ENCODE measurements around the gene CALD1. TPM values are rescaled to one million over a fixed set of nuclear protein-coding genes. Genes with fewer than 3 reads are reported as not detected.

The CALD1 gene
- total RNA-seq, 1 donor from 2014 or later, result 145 TPM

DNA sequence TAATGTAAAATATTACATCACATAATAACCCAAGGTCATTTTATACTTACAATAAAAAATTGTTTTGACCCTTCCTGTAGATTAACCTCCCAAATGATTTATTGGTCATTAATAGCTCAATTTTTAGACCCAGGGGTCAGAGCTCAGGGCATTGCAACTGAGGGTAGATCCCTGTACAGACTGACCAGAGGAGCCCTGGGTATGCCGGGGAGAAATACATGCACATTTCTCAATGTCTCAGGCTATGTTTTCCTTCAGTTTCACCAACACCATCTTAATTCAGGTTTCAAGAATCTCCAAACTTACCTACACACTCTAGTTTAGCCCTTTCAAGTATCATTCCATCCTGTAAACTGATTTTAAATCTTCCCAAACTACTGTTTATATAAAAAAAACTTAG lies 46.2 kb downstream of the CALD1 start:
- ATAC-seq (no peak), DNase-seq (ENCODE audit: low spot score) (no peak)

- no peak for ATAC-seq
Measured at GRCh38 chr7:134826105-134826504, 46.7 kb downstream of the CALD1 start.

GRCh38 chr7:134827436-134827835 lies 48.0 kb downstream of the CALD1 start:
- no peak for DNase-seq (ENCODE audit: low spot score)
- ATAC-seq, result no peak

More at GRCh38 chr7:134826105-134826504, 46.7 kb downstream of the CALD1 start:
- DNase-seq (ENCODE audit: low spot score), result no peak

GRCh38 chr7:134827889-134828288 lies 48.5 kb downstream of the CALD1 start:
- DNase-seq (ENCODE audit: low spot score) (no peak), ATAC-seq (no peak)

- no peak for ATAC-seq
- no peak for DNase-seq (ENCODE audit: low spot score)
Measured at GRCh38 chr7:134828361-134828760, 48.9 kb downstream of the CALD1 start.

GRCh38 chr7:134829380-134829986 lies 50.0 kb downstream of the CALD1 start:
- ATAC-seq, result no peak
- DNase-seq (ENCODE audit: low spot score), result no peak

DNA sequence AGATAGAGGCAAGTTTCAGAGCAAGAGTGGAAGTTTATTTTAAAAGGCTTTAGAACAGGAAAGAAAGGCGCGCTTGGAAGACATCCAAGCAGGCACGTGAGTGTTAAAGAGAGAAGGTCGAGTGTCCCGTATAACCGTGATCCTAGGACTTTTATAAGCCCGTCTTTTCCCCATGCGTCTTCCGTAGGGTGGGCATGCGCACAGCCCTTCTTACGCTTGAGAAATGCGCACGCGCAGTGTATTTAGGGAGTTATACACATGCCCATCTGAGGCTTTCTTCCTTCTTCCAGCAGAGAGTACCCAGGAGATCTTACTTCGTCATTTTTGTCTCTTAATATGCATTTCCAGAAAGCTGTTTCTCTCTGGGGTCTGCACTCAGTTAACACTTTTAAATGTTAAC lies 52.4 kb downstream of the CALD1 start:
- ATAC-seq, result peak; percentile 20
- no peak for DNase-seq (ENCODE audit: low spot score)

DNA sequence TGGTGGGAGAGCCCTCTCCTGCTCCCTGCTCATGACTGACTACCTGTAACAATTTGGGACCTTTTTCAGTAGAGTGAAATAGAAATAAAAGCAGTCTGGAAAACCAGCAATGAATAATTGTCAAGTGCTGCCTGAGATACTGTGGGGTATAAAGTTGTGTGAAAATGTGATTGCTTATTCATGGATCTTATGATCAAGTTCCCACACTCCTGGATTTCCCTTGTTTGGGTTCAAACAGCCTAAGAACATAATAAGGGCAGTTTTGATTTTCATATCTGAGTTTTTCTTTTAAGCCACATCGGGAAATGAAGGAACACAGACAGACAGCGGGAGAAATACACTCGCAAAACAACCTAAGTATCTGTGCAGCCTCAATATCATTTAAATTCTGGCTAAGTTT lies 52.9 kb downstream of the CALD1 start:
- DNase-seq (ENCODE audit: low spot score) (no peak), ATAC-seq (no peak)

DNA sequence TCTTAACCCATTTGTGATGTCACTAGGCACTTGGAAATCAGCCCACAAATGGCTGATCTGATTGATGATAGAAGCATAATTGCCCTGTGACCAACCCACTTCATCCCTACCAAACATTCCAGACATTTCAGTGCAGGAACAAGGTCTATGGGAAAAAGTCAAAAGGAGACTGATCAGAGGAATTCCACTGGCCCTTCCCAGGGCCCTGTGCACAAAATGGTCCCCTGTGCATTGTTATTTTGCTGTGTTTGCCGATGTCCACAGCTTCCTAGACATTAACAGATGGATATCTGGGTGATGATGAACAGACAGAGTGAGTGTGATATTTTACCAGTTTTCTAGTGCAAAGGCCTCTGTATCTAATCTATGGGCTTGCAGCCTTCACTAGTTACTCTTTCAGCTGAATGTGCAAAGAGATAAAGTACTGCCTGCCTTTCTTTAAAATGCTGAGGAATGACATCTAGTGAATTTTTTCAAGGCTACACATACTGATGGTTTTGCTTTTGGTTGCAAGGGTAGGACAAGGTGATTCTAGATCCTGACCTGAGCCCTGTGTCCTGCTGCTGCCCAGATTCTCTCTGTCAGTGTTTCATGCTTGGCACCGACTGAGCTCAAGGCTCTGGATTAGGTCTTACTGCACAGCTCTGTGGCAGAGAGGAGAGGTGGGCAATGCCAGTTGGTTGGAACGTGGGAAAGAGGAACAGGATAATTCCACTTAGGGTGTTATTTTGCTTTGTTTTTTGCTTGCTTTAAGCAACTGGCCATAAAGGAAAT lies 55.4 kb downstream of the CALD1 start:
- ATAC-seq (no peak), DNase-seq (ENCODE audit: low spot score) (no peak)

DNA sequence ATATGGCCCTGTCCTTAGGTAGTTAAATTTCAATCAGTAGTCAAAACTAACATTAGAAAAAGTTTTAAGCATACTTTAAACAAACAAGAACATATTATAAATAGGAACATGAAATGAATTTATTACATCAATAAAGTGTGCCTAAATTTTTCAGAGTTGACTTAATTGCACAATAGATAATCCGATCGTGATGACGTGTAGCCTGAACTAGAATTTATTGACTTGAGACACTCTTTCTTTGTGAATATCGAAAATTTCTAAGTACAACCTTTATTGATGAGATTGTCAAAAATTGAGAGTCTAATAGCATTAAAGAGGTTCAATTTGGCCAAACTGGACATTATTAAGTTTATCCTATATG lies 56.0 kb downstream of the CALD1 start:
- ATAC-seq (no peak), DNase-seq (ENCODE audit: low spot score) (no peak)

- DNase-seq (ENCODE audit: low spot score) (no peak), ATAC-seq (no peak)
Measured at GRCh38 chr7:134836447-134836846, 57.0 kb downstream of the CALD1 start.

- no peak for ATAC-seq
- DNase-seq (ENCODE audit: low spot score), result no peak
Measured at GRCh38 chr7:134839298-134839697, 59.9 kb downstream of the CALD1 start.

GRCh38 chr7:134842062-134842461 lies 62.6 kb downstream of the CALD1 start:
- DNase-seq (ENCODE audit: low spot score) (no peak), ATAC-seq (no peak)

DNA sequence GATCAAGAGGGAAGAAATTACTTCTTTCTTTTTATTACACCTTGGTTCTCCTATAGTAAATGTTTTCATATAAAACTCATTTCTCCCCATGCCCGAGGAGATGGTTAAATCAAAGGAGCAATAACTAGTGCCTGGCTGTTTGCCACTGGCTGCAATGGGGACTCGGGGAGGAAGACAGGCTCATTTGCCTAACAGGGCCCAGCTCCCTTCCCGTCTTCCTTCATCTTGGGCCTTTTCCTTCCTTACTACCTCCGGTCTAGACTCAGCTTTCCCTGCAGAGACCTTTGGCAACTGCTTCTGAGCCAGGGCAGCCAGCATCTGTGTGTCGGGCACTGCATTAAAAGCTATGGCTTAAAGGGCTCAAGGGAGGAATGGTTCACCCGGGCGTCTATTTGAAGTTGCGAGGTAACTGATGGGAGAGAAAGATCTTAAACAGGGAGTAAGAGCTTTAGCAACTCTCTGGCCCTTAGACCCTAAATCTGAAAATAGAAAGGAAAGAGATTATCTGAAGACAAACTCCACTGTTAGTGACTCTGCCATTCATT lies 63.5 kb downstream of the CALD1 start:
- DNase-seq (ENCODE audit: low spot score), result no peak
- no peak for ATAC-seq

DNA sequence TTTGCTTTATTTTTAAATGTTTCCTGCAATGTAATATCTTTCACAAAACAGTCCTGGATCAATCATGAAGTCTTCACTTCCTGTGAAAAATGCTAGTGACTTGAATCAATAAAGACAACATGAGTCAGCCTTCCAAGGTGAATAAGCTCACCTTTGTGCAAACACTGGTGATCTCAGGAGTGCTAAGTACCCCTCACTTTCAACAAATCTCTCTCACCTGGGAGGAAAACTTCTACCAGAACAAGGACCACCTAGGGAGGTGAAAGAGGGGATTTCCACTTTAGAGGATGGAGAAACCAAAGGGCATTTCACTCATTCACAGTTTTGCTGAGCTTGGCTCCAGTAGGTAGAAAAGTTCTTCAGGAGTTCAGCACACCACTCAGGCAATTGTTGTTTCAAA lies 64.8 kb downstream of the CALD1 start:
- no peak for DNase-seq (ENCODE audit: low spot score)
- ATAC-seq, result no peak

GRCh38 chr7:134845461-134845860 lies 66.0 kb downstream of the CALD1 start:
- ATAC-seq, result peak; percentile 89
- DNase-seq (ENCODE audit: low spot score), result no peak

DNA sequence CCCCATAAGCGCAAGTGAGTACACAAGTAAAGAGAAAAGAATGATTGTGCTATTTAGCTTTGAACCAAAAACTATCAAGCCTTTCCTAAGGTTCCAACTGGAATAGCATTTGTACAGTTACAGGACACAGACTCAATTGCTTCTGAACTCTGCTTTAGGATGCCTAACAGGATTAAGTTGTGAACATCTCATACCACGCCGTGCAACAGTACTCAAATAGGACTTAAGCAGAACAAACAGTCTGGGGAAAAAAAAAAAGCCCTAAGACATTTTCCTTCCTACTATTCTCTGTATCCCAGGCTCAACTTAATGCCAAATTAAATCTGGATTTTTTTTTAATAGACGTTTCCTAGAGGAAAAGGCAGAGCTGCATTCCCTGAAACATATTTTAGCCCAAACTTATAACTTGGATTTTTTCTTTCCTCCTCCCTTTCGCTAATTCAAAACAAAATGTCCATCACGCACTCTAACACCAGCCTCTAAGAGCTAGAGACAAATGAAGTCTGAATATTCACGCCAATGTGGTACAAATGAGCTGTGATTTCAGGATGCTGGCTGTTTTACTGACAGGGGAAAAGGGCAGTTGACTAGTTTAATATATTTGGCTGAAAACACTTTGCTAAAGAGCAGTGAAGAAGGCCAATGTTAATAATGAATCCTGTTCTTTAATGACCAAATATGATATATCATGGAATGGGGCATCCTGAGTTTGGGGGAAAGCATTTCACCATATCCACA lies 68.6 kb downstream of the CALD1 start:
- DNase-seq (ENCODE audit: low spot score) (no peak), ATAC-seq (no peak)

- ATAC-seq (no peak), DNase-seq (ENCODE audit: low spot score) (no peak)
Measured at GRCh38 chr7:134850066-134850465, 70.6 kb downstream of the CALD1 start.

GRCh38 chr7:134851141-134851540 lies 71.7 kb downstream of the CALD1 start:
- DNase-seq (ENCODE audit: low spot score) (no peak), ATAC-seq (no peak)

- ATAC-seq, result no peak
Measured at GRCh38 chr7:134852625-134853024, 73.2 kb downstream of the CALD1 start.

GRCh38 chr7:134854816-134855215 lies 75.4 kb downstream of the CALD1 start:
- no peak for DNase-seq (ENCODE audit: low spot score)
- ATAC-seq, result no peak

More at GRCh38 chr7:134852625-134853024, 73.2 kb downstream of the CALD1 start:
- no peak for DNase-seq (ENCODE audit: low spot score)

DNA sequence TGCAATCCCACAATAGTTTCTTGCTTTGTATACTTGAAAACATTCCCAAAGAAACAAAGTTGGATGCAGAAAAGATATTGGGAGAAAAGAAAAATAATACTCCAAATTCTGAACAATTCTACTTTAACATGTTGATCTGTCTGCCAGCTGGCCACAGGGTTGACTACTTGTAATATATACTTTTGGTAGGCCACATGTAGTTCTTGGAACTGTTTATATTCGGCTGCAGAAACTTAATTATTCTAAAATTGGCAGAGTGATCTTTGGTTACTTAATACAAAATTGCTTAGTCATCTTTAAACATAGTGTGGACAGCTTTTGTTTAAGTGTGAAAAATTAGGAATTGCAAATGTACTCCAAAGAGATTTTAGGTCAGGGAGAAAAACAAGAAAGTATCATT lies 76.0 kb downstream of the CALD1 start:
- ATAC-seq (no peak), DNase-seq (ENCODE audit: low spot score) (no peak)

Data from left lobe of liver (tissue), 2 donors.